Cortex of kidney (tissue), 1 donor: ENCODE measurements around the gene SEMA3F.
"Not testable (repeated sequence)": the region's sequence is repeated elsewhere in the genome, so short reads cannot be mapped to it uniquely, and the experiment has no call there.

ENCODE experiments used
- DNase-seq: peaks from one replicate; lab custom pipeline; 2025; lab: John Stamatoyannopoulos, UW

Gene SEMA3F

GRCh38 chr3:50211930-50212329, 56.8 kb downstream of the SEMA3F start:
- DNase-seq, result no peak

DNA sequence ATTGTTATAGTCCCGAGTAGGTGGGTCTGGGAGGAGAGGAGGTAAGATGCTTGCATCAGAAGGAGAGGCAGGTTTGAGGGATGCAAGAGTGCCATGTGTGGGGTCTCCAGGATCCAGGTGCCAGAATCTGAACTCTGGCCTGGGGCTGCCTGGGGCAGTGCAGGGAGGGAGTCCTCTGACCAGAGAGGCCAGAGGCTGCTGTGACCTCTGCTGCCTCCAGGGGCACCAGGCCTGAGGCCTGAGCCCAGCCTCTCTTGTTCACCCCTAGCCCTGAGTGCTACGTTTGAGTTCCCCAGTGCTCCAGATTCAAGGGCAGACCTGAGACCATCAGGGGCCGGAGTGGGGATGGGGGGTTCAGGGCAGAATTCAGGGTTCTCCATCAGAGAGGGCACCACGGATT, 57.4 kb downstream of the SEMA3F start:
- DNase-seq, result no peak

DNA sequence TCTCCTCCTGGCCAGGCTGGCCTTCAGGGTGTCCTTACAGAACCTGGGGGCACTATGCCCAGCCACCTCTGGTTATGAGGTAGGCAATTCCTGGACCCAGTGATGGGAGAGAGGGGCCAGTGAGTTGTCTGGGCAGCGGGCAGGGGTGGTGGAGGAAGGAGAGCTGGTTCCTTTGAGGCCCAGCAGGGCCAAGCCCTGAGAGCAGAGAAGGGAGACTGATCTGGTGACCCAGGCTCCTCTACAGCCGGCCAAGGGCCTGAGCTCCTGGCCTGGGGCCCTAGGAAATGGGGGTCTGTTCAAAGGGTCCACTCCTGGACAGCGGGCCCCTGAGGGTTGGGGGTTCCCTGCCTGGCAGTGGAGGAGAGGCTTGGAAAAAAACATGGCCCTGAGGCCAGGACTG, 57.8 kb downstream of the SEMA3F start:
- DNase-seq, result no peak

DNA sequence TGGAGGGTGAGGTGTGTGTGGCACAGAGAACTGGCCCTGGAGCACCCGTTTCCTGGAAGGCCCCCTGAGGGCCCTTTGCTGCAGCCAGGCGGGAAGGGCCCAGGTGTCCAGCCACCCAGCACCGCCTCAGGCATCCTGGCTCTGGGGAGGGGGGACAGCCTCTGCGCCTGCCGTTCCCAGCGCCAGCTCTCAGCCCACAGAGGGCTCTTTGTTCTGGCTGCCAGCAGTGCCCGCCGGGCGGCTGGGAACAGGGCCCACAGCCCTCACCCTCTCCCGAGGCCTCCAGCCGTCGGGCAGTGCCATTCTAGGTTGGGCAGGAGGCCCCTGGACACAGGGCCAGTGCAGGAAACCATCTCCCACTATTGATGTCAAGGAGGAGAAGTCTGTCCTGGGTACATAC, 58.2 kb downstream of the SEMA3F start:
- DNase-seq, result no peak

DNA sequence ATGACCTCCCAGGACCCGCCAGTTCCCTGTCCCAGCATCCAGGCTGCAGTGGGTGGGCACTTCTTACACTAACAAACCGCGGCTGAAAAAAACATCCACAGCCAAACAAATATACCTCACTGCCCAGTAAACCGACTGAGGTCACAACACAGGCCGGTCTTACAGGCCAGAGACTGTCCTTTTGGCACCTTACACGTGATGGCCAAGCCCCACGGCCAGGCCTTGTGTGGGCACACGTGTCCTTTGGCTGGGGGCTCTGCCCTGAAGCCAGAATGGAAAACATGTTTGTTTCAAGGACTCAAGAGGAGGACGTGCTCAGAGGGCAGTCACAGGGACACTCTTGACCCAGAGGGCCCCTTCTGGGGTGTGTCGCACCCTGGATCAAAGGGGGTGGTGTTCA, 59.7 kb downstream of the SEMA3F start:
- DNase-seq, result no peak

- no peak for DNase-seq
These were observed 60.4 kb downstream of the SEMA3F start for GRCh38 chr3:50215529-50215928.

DNA sequence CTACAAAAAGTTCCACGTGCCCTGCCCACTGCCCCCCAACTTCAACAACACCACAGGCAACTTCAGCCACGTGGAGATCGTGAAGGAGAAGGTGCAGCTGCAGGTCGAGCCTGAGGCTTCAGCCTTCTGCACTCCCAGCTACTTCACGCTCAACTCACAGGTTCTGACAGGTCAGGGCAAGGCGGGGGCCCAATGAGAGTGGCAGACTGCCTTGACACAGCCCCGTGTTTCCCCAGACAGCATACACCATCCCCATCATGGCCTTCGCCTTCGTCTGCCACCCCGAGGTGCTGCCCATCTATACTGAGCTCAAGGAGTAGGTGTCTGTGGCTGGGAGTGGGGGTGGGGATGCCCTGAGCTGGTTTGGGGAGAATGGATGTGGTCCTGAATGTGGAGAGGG, 62.6 kb downstream of the SEMA3F start:
- no peak for DNase-seq

- DNase-seq, result no peak
These were observed 63.3 kb downstream of the SEMA3F start for GRCh38 chr3:50218448-50218847.

DNA sequence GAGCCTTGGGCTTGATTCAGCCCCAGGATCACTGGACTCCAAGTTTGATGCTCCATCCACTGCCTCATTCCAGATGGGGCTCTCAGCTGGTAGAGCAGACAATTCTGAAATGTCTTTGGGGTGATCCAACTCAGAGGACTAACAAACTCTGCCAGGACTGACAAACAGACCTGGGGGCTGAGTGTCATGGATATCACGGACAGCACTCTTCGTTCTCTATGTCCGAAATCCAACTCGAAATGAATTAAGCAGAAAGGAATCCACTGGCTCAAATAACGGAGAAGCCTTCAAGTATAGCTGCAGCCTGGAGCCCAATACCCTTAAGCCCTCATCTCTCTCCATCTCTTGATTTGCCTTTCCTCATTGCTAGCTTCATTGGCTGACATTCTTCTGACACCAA, 64.2 kb downstream of the SEMA3F start:
- DNase-seq, result no peak

DNA sequence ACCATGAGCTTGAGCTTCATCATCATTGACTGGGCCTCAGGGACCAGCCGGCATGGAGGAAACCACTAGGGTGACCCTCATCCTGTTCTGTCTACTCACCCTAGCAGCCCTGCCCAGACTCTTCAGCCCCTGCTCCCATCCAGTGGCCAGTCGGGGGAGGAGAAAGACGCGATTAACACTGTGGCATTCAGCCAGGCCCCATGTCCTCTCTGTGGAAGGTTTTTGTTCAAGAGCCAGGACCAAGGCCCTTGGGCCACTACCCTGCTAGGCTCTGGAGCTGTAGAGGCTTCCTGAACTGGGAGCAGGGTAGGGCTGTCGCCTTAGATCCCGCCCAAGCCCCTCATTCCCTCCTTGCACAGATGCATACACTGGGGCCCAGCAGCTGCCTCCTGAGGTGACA, 65.0 kb downstream of the SEMA3F start:
- no peak for DNase-seq

GRCh38 chr3:50221051-50221410, 65.9 kb downstream of the SEMA3F start:
- no peak for DNase-seq

- no peak for DNase-seq
These were observed 66.5 kb downstream of the SEMA3F start for GRCh38 chr3:50221411-50222168.

DNA sequence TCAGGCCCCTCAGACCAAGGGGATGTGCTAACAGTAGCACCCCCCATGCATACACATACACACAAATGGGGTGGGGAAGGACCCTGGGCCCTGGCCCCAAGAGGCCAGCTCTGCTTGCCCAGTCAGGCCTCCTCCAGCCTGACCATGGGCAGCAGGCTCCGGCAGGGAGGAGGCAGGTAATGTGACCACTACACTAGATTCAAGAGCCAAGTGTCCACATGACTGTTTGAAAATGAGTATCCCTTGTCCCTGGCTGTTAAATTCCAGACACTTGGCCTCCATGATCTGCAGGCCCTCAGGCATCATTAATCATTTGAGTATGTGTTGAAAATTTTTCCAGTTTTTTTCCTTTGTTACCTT, 67.0 kb downstream of the SEMA3F start:
- no peak for DNase-seq

- DNase-seq, result no peak
These were observed 69.5 kb downstream of the SEMA3F start for GRCh38 chr3:50224639-50225038.

DNA sequence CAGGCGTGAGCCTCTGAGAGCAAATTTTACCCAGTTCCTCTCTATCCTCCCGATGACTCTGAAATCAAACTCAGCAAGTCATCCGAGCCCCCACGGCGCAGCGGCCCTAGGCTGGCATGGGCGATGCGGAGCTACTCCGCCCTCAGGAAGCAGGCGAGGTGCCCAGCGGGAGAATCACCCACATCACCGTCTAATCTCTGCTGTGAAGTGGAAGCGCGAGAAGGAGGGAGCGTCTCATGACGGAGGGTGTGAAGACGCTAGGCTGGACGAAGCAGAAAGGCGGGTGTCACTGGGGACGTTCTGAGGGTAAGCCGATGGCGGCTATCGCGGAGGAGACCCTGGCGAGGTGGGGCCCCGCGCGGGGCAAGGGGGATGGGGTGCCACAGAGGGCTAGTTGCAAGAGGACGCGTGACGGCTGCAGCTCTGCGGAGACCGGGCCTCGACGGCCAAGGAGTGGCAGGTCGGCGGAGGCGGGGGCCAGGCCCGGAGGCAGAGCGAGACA, 71.8 kb downstream of the SEMA3F start:
- DNase-seq, result no peak

- DNase-seq, result peak; percentile 76
These were observed 72.5 kb downstream of the SEMA3F start for GRCh38 chr3:50227390-50228183.

DNA sequence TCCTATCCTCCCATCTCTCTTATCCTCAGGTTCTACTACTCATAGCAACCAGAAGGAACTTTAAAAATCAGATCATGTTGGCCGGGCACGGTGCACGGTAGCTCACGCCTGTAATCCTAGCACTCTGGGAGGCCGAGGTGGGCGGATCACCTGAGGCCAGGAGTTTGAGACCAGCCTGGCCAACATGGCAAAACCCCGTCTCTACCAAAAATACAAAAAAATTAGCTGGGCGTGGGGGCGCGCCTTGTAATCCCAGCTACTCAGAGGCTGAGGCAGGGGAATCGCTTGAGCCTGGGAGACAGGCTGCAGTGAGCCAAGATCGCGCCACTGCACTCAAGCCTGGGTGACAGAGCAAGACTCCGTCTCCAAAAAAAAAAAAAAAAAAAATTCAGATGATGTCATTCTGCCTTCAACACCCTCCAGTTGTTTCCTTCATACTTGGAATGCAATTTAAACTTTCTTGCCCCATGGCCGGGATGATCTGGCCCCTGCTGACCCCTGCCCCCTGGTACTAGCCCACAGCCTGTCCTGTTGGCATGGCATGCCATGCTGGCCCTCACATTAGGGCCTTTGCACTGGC, 73.2 kb downstream of the SEMA3F start:
- not testable (repeated sequence) for DNase-seq

- no peak for DNase-seq
These were observed 74.4 kb downstream of the SEMA3F start for GRCh38 chr3:50229490-50229889.

DNA sequence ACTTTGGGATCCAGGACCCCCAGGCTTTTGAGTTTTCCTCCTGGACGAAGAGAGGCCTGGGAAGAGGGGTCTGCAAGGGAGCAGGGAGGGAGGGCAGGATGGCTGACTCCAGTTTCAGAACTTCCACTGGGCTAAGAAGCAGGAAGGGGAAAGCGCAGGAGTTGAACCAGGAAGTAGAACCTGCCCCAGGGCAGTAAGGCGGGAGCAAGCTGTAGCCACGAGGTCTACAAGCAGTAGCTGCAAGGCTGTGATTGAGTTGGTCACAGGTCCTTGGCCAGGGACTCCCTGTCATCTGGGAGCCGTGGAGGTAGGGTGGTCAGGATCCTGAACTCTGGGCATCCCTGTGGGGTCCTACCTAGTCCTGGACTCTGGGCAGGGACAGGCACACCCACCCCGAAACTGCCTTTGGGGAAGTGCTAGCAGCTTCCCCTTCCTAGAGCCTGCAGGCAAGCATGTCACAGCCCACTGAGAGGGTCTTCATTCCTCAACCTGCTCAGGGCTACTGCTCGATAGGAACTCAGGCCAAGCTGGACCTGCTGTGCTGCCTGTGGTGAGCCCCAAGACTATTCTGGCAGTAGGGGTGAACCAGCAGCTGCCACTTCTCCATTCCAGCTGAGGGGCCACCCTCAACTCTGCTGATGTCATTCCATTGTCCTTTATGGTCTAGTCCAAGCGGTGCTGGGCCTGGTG, 75.1 kb downstream of the SEMA3F start:
- DNase-seq, result no peak

- no peak for DNase-seq
These were observed 75.6 kb downstream of the SEMA3F start for GRCh38 chr3:50230794-50231125.

- no peak for DNase-seq
These were observed 76.5 kb downstream of the SEMA3F start for GRCh38 chr3:50231581-50231980.

GRCh38 chr3:50232303-50232702, 77.2 kb downstream of the SEMA3F start:
- DNase-seq, result no peak

- no peak for DNase-seq
These were observed 78.1 kb downstream of the SEMA3F start for GRCh38 chr3:50233176-50233575.
